B cell (primary cell): ENCODE measurements around the gene LDHD.

ENCODE experiments used
- CTCF ChIP-seq: fragments of 200-600 bp; IDR thresholded peaks from one replicate; pipeline ENCODE4 v1.8.0; 2022; ENCODE audit warnings: antibody characterized with exemption, mild to moderate bottlenecking
- EZH2 ChIP-seq: IDR thresholded peaks from 2 replicates; pipeline ENCODE4 v1.6.1; 2012; ENCODE audit warnings: borderline replicate concordance, low read depth, mild to moderate bottlenecking, moderate library complexity, low read length; ENCODE audit not compliant: insufficient read depth, poor library complexity, severe bottlenecking

- TF ChIP-seq CTCF = no peak
- no peak for TF ChIP-seq EZH2
Observed at GRCh38 chr16:75078886-75079285, 37.7 kb downstream of the LDHD start.
